Measurements from ENCODE around the gene KIAA0040.
A peak's percentile ranks its signal among the peaks of the same experiment; 100 is the strongest.

The KIAA0040 gene

GRCh38 chr1:175191659-175192058, 917 bp downstream of the KIAA0040 start:
- Histone ChIP-seq H3K27me3 (ENCODE audit: low read depth) (no peaks in the 10 kb centered on the region), H3K36me3 (replicated peaks) (no peaks in the 10 kb centered on the region), H3K9me3 (no peaks in the 10 kb centered on the region), H3K4me1 (peaks cover 7% of the 10 kb centered on the region; the same call in 1 of the 2 replicates), H3K4me3 (peak overlapping the region; percentile 45)
- in situ Hi-C loops (cut with MboI; ENCODE audit: low sequenced_read_pairs): no loop called here
- no peak for DNase-seq (ENCODE audit: low spot score in 2 of 2)

GRCh38 chr1:175188936-175189335, 3.6 kb downstream of the KIAA0040 start:
- H3K4me3 ChIP-seq: no peak overlapping the region
- no peaks in the 10 kb centered on the region for H3K27me3 ChIP-seq (ENCODE audit: low read depth)
- peaks cover 7% of the 10 kb centered on the region; the same call in 1 of the 2 replicates for H3K4me1 ChIP-seq
- in situ Hi-C loops (cut with MboI; ENCODE audit: low sequenced_read_pairs): no loop called here
- no peaks in the 10 kb centered on the region for H3K36me3 ChIP-seq (replicated peaks)
- DNase-seq (ENCODE audit: low spot score in 2 of 2): no peak
- no peaks in the 10 kb centered on the region for H3K9me3 ChIP-seq

- Histone ChIP-seq H3K36me3 (replicated peaks) (no peaks in the 10 kb centered on the region), H3K9me3 (no peaks in the 10 kb centered on the region), H3K4me1 (peaks cover 3% of the 10 kb centered on the region; the same call in 1 of the 2 replicates), H3K4me3 (no peak overlapping the region), H3K27me3 (ENCODE audit: low read depth) (no peaks in the 10 kb centered on the region)
- in situ Hi-C loops (cut with MboI; ENCODE audit: low sequenced_read_pairs): no loop called here
- no peak for DNase-seq (ENCODE audit: low spot score in 2 of 2)
Observed at GRCh38 chr1:175186433-175187160, 6.0 kb downstream of the KIAA0040 start.

GRCh38 chr1:175185903-175186302, 6.7 kb downstream of the KIAA0040 start:
- in situ Hi-C loops (cut with MboI; ENCODE audit: low sequenced_read_pairs): no loop called here
- H3K27me3 ChIP-seq (ENCODE audit: low read depth): no peaks in the 10 kb centered on the region
- no peaks in the 10 kb centered on the region for H3K4me1 ChIP-seq
- DNase-seq (ENCODE audit: low spot score in 2 of 2): no peak
- no peak overlapping the region for H3K4me3 ChIP-seq
- no peaks in the 10 kb centered on the region for H3K36me3 ChIP-seq (replicated peaks)
- H3K9me3 ChIP-seq: no peaks in the 10 kb centered on the region

- Histone ChIP-seq H3K27me3 (ENCODE audit: low read depth) (no peaks in the 10 kb centered on the region), H3K9me3 (no peaks in the 10 kb centered on the region), H3K36me3 (replicated peaks) (no peaks in the 10 kb centered on the region), H3K4me3 (no peak overlapping the region), H3K4me1 (no peaks in the 10 kb centered on the region)
- no peak for DNase-seq (ENCODE audit: low spot score in 2 of 2)
- in situ Hi-C loops (cut with MboI; ENCODE audit: low sequenced_read_pairs): no loop called here
Observed at GRCh38 chr1:175183586-175183985, 9.0 kb downstream of the KIAA0040 start.

- Histone ChIP-seq H3K4me3 (no peak overlapping the region), H3K36me3 (replicated peaks) (no peaks in the 10 kb centered on the region), H3K9me3 (no peaks in the 10 kb centered on the region), H3K4me1 (no peaks in the 10 kb centered on the region), H3K27me3 (ENCODE audit: low read depth) (no peaks in the 10 kb centered on the region)
- in situ Hi-C loops (cut with MboI; ENCODE audit: low sequenced_read_pairs): no loop called here
- no peak for DNase-seq (ENCODE audit: low spot score in 2 of 2)
Observed at GRCh38 chr1:175182201-175182746, 10.3 kb downstream of the KIAA0040 start.

GRCh38 chr1:175179837-175180590, 12.6 kb downstream of the KIAA0040 start:
- DNase-seq (ENCODE audit: low spot score in 2 of 2): no peak
- H3K4me3 ChIP-seq: no peak overlapping the region
- no peaks in the 10 kb centered on the region for H3K27me3 ChIP-seq (ENCODE audit: low read depth)
- H3K4me1 ChIP-seq: no peaks in the 10 kb centered on the region
- no peaks in the 10 kb centered on the region for H3K9me3 ChIP-seq
- no peaks in the 10 kb centered on the region for H3K36me3 ChIP-seq (replicated peaks)
- in situ Hi-C loops (cut with MboI; ENCODE audit: low sequenced_read_pairs): no loop called here

- DNase-seq (ENCODE audit: low spot score in 2 of 2): no peak
- no peaks in the 10 kb centered on the region for H3K9me3 ChIP-seq
- no peak overlapping the region for H3K4me3 ChIP-seq
- in situ Hi-C loops (cut with MboI; ENCODE audit: low sequenced_read_pairs): no loop called here
- H3K36me3 ChIP-seq (replicated peaks): no peaks in the 10 kb centered on the region
- no peaks in the 10 kb centered on the region for H3K27me3 ChIP-seq (ENCODE audit: low read depth)
- no peaks in the 10 kb centered on the region for H3K4me1 ChIP-seq
Observed at GRCh38 chr1:175178456-175178855, 14.1 kb downstream of the KIAA0040 start.

- in situ Hi-C loops (cut with MboI; ENCODE audit: low sequenced_read_pairs): no loop called here
- no peaks in the 10 kb centered on the region for H3K36me3 ChIP-seq (replicated peaks)
Observed at GRCh38 chr1:175178056-175178455, 14.5 kb downstream of the KIAA0040 start.

GRCh38 chr1:175176246-175176645, 16.3 kb downstream of the KIAA0040 start:
- DNase-seq (ENCODE audit: low spot score in 2 of 2): no peak
- Histone ChIP-seq H3K27me3 (ENCODE audit: low read depth) (no peaks in the 10 kb centered on the region), H3K36me3 (replicated peaks) (no peaks in the 10 kb centered on the region), H3K9me3 (no peaks in the 10 kb centered on the region), H3K4me1 (no peaks in the 10 kb centered on the region), H3K4me3 (no peak overlapping the region)
- in situ Hi-C loops (cut with MboI; ENCODE audit: low sequenced_read_pairs): no loop called here

More at GRCh38 chr1:175178056-175178455, 14.5 kb downstream of the KIAA0040 start:
- no peaks in the 10 kb centered on the region for H3K9me3 ChIP-seq
- H3K4me3 ChIP-seq: no peak overlapping the region
- no peaks in the 10 kb centered on the region for H3K4me1 ChIP-seq
- H3K27me3 ChIP-seq (ENCODE audit: low read depth): no peaks in the 10 kb centered on the region
- no peak for DNase-seq (ENCODE audit: low spot score in 2 of 2)

GRCh38 chr1:175174309-175175102, 18.1 kb downstream of the KIAA0040 start:
- Histone ChIP-seq H3K4me1 (no peaks in the 10 kb centered on the region), H3K4me3 (no peak overlapping the region), H3K36me3 (replicated peaks) (no peaks in the 10 kb centered on the region), H3K9me3 (no peaks in the 10 kb centered on the region), H3K27me3 (ENCODE audit: low read depth) (no peaks in the 10 kb centered on the region)
- no peak for DNase-seq (ENCODE audit: low spot score in 2 of 2)
- in situ Hi-C loops (cut with MboI; ENCODE audit: low sequenced_read_pairs): no loop called here

GRCh38 chr1:175173531-175173930, 19.0 kb downstream of the KIAA0040 start:
- Histone ChIP-seq H3K27me3 (ENCODE audit: low read depth) (no peaks in the 10 kb centered on the region), H3K36me3 (replicated peaks) (no peaks in the 10 kb centered on the region), H3K4me1 (no peaks in the 10 kb centered on the region), H3K4me3 (no peak overlapping the region), H3K9me3 (no peaks in the 10 kb centered on the region)
- DNase-seq (ENCODE audit: low spot score in 2 of 2): no peak
- in situ Hi-C loops (cut with MboI; ENCODE audit: low sequenced_read_pairs): no loop called here

- Histone ChIP-seq H3K9me3 (no peaks in the 10 kb centered on the region), H3K27me3 (ENCODE audit: low read depth) (no peaks in the 10 kb centered on the region), H3K4me3 (no peak overlapping the region), H3K36me3 (replicated peaks) (no peaks in the 10 kb centered on the region), H3K4me1 (no peaks in the 10 kb centered on the region)
- in situ Hi-C loops (cut with MboI; ENCODE audit: low sequenced_read_pairs): no loop called here
- DNase-seq (ENCODE audit: low spot score in 2 of 2): no peak
Observed at GRCh38 chr1:175172503-175172902, 20.1 kb downstream of the KIAA0040 start.

Measured in HAP-1 (cell line).